Upper lobe of left lung (tissue), 4 donors: ENCODE data around the gene DMRT2.

ENCODE experiments used
- CTCF ChIP-seq, 6 experiments: fragments of 450-650 bp in 4 of 6; fragments of 200-600 bp in 2 of 6; sonication (generic) in 2 of 6; IDR thresholded peaks; one replicate each; pipeline ENCODE4 v1.5.1; 2016 to 2019; ENCODE audit warnings: antibody characterized with exemption in 6 of 6
- EP300 ChIP-seq, 4 donors: sonication (generic); formaldehyde crosslinking; IDR thresholded peaks; one replicate each; pipeline ENCODE4 v1.5.1; 2017; ENCODE audit warnings: antibody characterized with exemption in 4 of 4, control low read depth in 2 of 4
- POLR2A ChIP-seq, 4 donors: fragments of 450-650 bp; IDR thresholded peaks; one replicate each; pipeline ENCODE4 v1.5.1; 2016 to 2017; ENCODE audit warnings: antibody characterized with exemption in 4 of 4, mild to moderate bottlenecking in 2 of 4

- TF ChIP-seq CTCF (IDR thresholded peaks at IDR 0.05) (no peak), POLR2A (IDR thresholded peaks at IDR 0.05) (no peak), EP300 (IDR thresholded peaks at IDR 0.05) (no peak)
Measured at GRCh38 chr9:1046639-1047572, 3.3 kb upstream of the DMRT2 start.
